Hepatocyte (in vitro differentiated cells): ENCODE results near the gene CC2D1A. TPM values are rescaled to one million over a fixed set of nuclear protein-coding genes. Genes with fewer than 3 reads are reported as not detected.

ENCODE experiments used
- DNase-seq: peaks from one replicate; pipeline ENCODE4 v3.0.0-alpha.2; 2016; ENCODE audit warnings: low spot score
- H2AFZ ChIP-seq: fragments of 200-600 bp; sonication (generic); 2 replicates; pipeline ENCODE4 v1.6.0; 2016; ENCODE audit warnings: antibody characterized with exemption, mild to moderate bottlenecking
- H3K27ac ChIP-seq: fragments of 200-600 bp; sonication (generic); 2 replicates; pipeline ENCODE4 v1.5.1; 2016; ENCODE audit warnings: mild to moderate bottlenecking
- H3K27me3 ChIP-seq: fragments of 200-600 bp; sonication (generic); 2 replicates; pipeline ENCODE4 v1.6.1; 2016
- H3K36me3 ChIP-seq: fragments of 200-600 bp; sonication (generic); replicated peaks from 2 replicates; pipeline ENCODE4 v1.5.1; 2016; ENCODE audit warnings: low read depth; ENCODE audit not compliant: insufficient read depth
- H3K4me1 ChIP-seq: fragments of 200-600 bp; sonication (generic); 2 replicates; pipeline ENCODE4 v1.5.1; 2016; ENCODE audit warnings: mild to moderate bottlenecking, moderate library complexity; ENCODE audit not compliant: insufficient read depth
- H3K4me2 ChIP-seq: fragments of 200-600 bp; sonication (generic); 2 replicates; pipeline ENCODE4 v1.6.0; 2016
- H3K4me3 ChIP-seq: fragments of 200-600 bp; sonication (generic); 2 replicates; pipeline ENCODE4 v1.5.1; 2016; ENCODE audit warnings: mild to moderate bottlenecking
- H3K79me2 ChIP-seq: fragments of 200-600 bp; sonication (generic); 2 replicates; pipeline ENCODE4 v1.6.0; 2017; ENCODE audit warnings: mild to moderate bottlenecking
- H3K9me2 ChIP-seq: fragments of 200-600 bp; sonication (generic); replicated peaks from 2 replicates; pipeline ENCODE4 v1.6.0; 2017; ENCODE audit warnings: mild to moderate bottlenecking; ENCODE audit not compliant: insufficient read depth
- H3K9me3 ChIP-seq: fragments of 200-600 bp; sonication (generic); 2 replicates; pipeline ENCODE4 v1.5.1; 2016; ENCODE audit warnings: low read depth, mild to moderate bottlenecking
- H4K20me1 ChIP-seq: fragments of 200-600 bp; sonication (generic); 2 replicates; pipeline ENCODE4 v1.6.0; 2016; ENCODE audit warnings: mild to moderate bottlenecking; ENCODE audit not compliant: insufficient read depth, poor library complexity, severe bottlenecking
- CTCF ChIP-seq: fragments of 200-600 bp; sonication (generic); IDR thresholded peaks from 2 replicates; pipeline ENCODE4 v1.5.1; 2016; ENCODE audit warnings: antibody characterized with exemption, mild to moderate bottlenecking; ENCODE audit not compliant: poor library complexity
- EZH2 ChIP-seq: fragments of 200-600 bp; sonication (generic); IDR thresholded peaks from 2 replicates; pipeline ENCODE4 v1.6.1; 2016; ENCODE audit warnings: antibody characterized with exemption, mild to moderate bottlenecking, borderline replicate concordance
- EZH2phosphoT487 ChIP-seq: fragments of 200-600 bp; sonication (generic); IDR thresholded peaks from one replicate; pipeline ENCODE4 v1.6.1; 2018; ENCODE audit warnings: antibody characterized with exemption, mild to moderate bottlenecking, low read depth, moderate library complexity; ENCODE audit not compliant: unreplicated experiment, severe bottlenecking
- WGBS: methylation state at CpG from one replicate; pipeline ENCODE4 v1.1.6; 2016; ENCODE audit warnings: low lambda C conversion rate; ENCODE audit errors: missing lambda C conversion rate; 5-methylcytosine and 5-hydroxymethylcytosine counted together
- polyA plus RNA-seq: library from polyadenylated mRNA; unstranded; fragments of >200 nt; fragmentation: Nextera tagmentation; extraction: Ambion mirVana; gene quantifications from 2 replicates; pipeline ENCODE4 v1.2.1, GENCODE V29; 2016
- total RNA-seq: library from RNA; depleted of rRNA; stranded (reverse); fragments of >200 nt; gene quantifications from 2 replicates; pipeline ENCODE4 v1.2.3, GENCODE V29; 2014

Gene CC2D1A
- total and polyA plus RNA-seq, 2 experiments from 2014 or later: 20.8 to 43.3 TPM

GRCh38 chr19:13932911-13933393, 27.0 kb downstream of the CC2D1A start:
- Histone ChIP-seq H3K27ac (no peak overlapping the region), H3K27me3 (no peaks in the 10 kb centered on the region), H3K9me3 (no peaks in the 10 kb centered on the region), H4K20me1 (no peaks in the 10 kb centered on the region), H3K79me2 (no peaks in the 10 kb centered on the region), H3K4me3 (no peak overlapping the region), H2AFZ (no peak overlapping the region), H3K36me3 (no peaks in the 10 kb centered on the region), H3K4me1 (no peaks in the 10 kb centered on the region), H3K9me2 (no peaks in the 10 kb centered on the region), H3K4me2 (no peak overlapping the region)
- DNase-seq: no peak
- WGBS: 97% methylated on average over 39 of the region's 42 CpGs
- no peak for TF ChIP-seq EZH2phosphoT487
- no peak for TF ChIP-seq CTCF
- TF ChIP-seq EZH2: no peak

DNA sequence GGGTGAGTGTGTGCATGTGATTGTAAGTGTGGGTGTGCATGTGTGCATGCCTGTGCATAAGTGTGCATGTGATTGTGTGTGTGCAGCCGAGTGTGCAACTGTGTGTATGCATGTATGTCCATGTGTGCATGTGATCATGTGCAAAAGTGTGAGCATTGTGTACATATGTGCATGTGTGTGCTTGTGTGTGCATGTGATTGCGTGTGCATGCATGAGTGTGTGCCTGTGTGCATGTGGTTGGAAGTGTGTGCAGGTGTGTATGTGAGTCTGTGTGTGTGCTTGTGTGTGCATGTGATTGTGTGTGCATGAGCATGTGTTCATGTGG, 28.7 kb downstream of the CC2D1A start:
- Histone ChIP-seq H4K20me1 (no peaks in the 10 kb centered on the region), H3K9me2 (no peaks in the 10 kb centered on the region), H3K9me3 (no peaks in the 10 kb centered on the region), H3K36me3 (no peaks in the 10 kb centered on the region), H2AFZ (no peak overlapping the region), H3K4me2 (no peak overlapping the region), H3K4me3 (no peak overlapping the region), H3K79me2 (no peaks in the 10 kb centered on the region), H3K4me1 (no peaks in the 10 kb centered on the region), H3K27ac (no peak overlapping the region), H3K27me3 (no peaks in the 10 kb centered on the region)
- DNase-seq: no peak
- TF ChIP-seq EZH2phosphoT487: no peak
- no peak for TF ChIP-seq CTCF
- no peak for TF ChIP-seq EZH2
- WGBS: 94% methylated on average over 2 of the region's 2 CpGs

DNA sequence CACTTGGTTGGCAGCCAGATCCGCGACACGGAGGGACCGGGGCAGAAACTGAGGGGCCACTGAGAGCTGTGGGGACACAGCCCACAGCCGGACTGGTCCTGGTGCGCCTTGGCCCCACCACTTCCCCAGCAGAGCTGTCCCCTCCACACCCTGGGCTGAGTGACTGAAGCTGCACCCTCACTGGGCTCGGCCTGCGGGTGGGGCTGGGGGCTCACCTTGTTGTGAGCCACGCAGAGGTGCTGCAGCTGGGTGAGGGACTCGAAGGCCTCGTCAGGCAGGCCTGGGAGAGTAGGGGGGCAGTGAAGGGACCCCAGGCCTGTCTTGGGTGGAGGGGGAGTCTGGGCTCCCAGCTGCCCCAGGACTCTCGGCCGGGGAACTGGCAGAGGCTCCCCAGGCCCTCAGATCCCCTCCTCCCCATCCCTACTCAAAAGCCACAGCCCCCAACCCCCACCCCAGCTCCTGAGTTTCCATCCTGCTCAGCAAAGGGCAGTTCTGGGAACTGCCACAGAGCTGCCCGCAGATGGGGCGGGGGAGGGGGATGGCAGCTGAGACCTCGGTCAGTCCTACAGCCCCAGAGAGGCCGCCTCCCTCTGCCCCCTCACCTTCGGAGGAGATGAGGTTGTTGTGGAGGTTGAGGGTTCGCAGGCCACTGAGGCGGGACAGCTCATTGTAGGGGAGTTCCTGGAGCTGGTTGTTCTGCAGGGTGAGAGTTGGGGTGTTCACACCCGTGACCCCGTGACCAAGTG, 29.9 kb downstream of the CC2D1A start:
- Histone ChIP-seq H3K4me3 (no peak overlapping the region), H3K9me3 (no peaks in the 10 kb centered on the region), H4K20me1 (no peaks in the 10 kb centered on the region), H3K4me2 (no peak overlapping the region), H3K9me2 (no peaks in the 10 kb centered on the region), H3K79me2 (no peaks in the 10 kb centered on the region), H3K27me3 (no peaks in the 10 kb centered on the region), H2AFZ (no peak overlapping the region), H3K27ac (no peak overlapping the region), H3K36me3 (no peaks in the 10 kb centered on the region), H3K4me1 (no peaks in the 10 kb centered on the region)
- peak; percentile 12 for DNase-seq
- 78% methylated on average over 17 of the region's 22 CpGs for whole genome bisulfite sequencing
- TF ChIP-seq CTCF (no peak), EZH2phosphoT487 (no peak), EZH2 (no peak)
